Measurements from ENCODE around the gene ZNF280D.

Gene ZNF280D

DNA sequence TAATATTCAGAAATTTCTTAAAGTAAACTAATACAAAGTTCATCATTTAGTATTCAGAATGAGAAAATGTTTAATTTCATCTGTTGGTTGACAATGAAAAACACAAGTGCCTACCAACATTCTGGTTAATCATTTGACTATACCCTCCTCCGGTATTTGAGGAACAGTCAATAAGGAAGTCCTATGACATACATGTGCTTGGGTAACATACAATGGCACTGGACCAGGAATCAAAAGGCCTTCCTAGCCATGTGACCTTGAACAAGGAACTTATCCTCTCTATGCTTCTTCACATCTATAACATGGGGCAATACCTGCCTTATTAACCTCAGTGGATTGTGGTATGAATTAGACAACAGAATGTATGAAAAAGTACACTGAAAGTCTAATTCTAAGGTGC lies 65.8 kb downstream of the ZNF280D start:
- Mint-ChIP-seq H3K9me3 (no peaks in the 10 kb centered on the region), H3K4me1 (peaks cover 0 to 1% of the 10 kb centered on the region in 2 donors), H3K27me3 (no peaks in the 10 kb centered on the region), H3K36me3 (peaks cover 35 to 52% of the 10 kb centered on the region in 2 donors), H3K4me3 (no peak overlapping the region), H3K27ac (no peak overlapping the region)
- ATAC-seq (replicated peaks) (no peak), DNase-seq (no peak)

- peaks cover 40 to 53% of the 10 kb centered on the region in 2 donors for H3K36me3 Mint-ChIP-seq
- DNase-seq = no peak
- peaks cover 0 to 1% of the 10 kb centered on the region in 2 donors for H3K4me1 Mint-ChIP-seq
- H3K4me3 Mint-ChIP-seq = no peak overlapping the region
- no peaks in the 10 kb centered on the region for H3K27me3 Mint-ChIP-seq
- H3K9me3 Mint-ChIP-seq = no peaks in the 10 kb centered on the region
- H3K27ac Mint-ChIP-seq = no peak overlapping the region
- ATAC-seq (replicated peaks) = no peak
Observed at GRCh38 chr15:56660943-56661342, 72.4 kb downstream of the ZNF280D start.

- H3K27ac Mint-ChIP-seq = no peak overlapping the region
- no peak overlapping the region for H3K4me3 Mint-ChIP-seq
- peaks cover 0 to 1% of the 10 kb centered on the region in 2 donors for H3K4me1 Mint-ChIP-seq
- no peaks in the 10 kb centered on the region for H3K27me3 Mint-ChIP-seq
- DNase-seq = no peak
- H3K36me3 Mint-ChIP-seq = peaks cover 31 to 37% of the 10 kb centered on the region in 2 donors
- H3K9me3 Mint-ChIP-seq = no peaks in the 10 kb centered on the region
- no peak for ATAC-seq (replicated peaks)
Observed at GRCh38 chr15:56659197-56659596, 74.1 kb downstream of the ZNF280D start.

DNA sequence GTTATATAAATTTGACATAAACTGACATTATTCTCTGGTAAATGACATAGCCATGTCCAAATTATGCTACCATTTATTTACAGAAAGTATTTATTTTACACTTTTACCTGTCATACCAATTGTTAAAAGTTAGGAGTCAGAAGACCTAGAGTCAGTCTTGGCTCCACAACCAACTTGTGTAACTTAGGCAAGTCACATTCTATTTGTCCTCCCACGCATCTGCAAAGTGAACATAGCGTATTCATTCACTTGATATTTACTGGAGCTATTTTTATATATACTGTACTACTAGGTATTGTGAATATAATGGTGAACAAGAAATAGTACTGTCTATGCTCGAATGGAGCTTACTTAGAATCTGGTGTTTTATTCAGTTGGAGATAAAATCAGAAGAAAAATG lies 78.7 kb downstream of the ZNF280D start:
- no peak overlapping the region for H3K4me3 Mint-ChIP-seq
- H3K9me3 Mint-ChIP-seq = no peaks in the 10 kb centered on the region
- ATAC-seq (replicated peaks) (no peak), DNase-seq (no peak)
- no peaks in the 10 kb centered on the region for H3K27me3 Mint-ChIP-seq
- peaks cover 22 to 25% of the 10 kb centered on the region in 2 donors for H3K36me3 Mint-ChIP-seq
- H3K27ac Mint-ChIP-seq = no peak overlapping the region
- H3K4me1 Mint-ChIP-seq = no peaks in the 10 kb centered on the region

DNA sequence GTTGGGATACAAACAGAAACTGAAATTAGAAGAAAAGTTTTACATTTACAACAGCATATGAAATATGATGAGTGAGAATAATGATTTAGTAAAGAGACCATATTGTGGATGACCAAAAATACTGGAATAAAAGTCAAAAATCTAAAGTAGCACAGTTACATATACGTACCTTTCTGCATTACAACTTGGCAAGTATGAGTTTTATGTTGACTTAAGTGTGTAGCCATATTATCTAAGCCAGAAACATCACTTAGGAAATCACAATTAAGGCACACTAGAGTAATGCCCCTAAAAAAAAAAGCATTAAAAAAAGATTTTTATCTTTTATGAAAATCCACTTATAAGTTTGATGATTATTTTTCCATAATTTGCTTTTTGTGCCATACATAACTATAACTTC lies 79.1 kb downstream of the ZNF280D start:
- Mint-ChIP-seq H3K27ac (no peak overlapping the region), H3K4me1 (no peaks in the 10 kb centered on the region), H3K27me3 (no peaks in the 10 kb centered on the region), H3K36me3 (peaks cover 22 to 25% of the 10 kb centered on the region in 2 donors), H3K9me3 (no peaks in the 10 kb centered on the region), H3K4me3 (no peak overlapping the region)
- DNase-seq (no peak), ATAC-seq (replicated peaks) (no peak)

GRCh38 chr15:56653787-56654186 lies 79.5 kb downstream of the ZNF280D start:
- H3K36me3 Mint-ChIP-seq = peaks cover 22 to 26% of the 10 kb centered on the region in 2 donors
- H3K27me3 Mint-ChIP-seq = no peaks in the 10 kb centered on the region
- H3K27ac Mint-ChIP-seq = no peak overlapping the region
- H3K4me1 Mint-ChIP-seq = no peaks in the 10 kb centered on the region
- no peaks in the 10 kb centered on the region for H3K9me3 Mint-ChIP-seq
- DNase-seq (no peak), ATAC-seq (replicated peaks) (no peak)
- H3K4me3 Mint-ChIP-seq = no peak overlapping the region

- Mint-ChIP-seq H3K4me3 (no peak overlapping the region), H3K9me3 (no peaks in the 10 kb centered on the region)
- no peak for DNase-seq
Observed at GRCh38 chr15:56653107-56653506, 80.2 kb downstream of the ZNF280D start.

DNA sequence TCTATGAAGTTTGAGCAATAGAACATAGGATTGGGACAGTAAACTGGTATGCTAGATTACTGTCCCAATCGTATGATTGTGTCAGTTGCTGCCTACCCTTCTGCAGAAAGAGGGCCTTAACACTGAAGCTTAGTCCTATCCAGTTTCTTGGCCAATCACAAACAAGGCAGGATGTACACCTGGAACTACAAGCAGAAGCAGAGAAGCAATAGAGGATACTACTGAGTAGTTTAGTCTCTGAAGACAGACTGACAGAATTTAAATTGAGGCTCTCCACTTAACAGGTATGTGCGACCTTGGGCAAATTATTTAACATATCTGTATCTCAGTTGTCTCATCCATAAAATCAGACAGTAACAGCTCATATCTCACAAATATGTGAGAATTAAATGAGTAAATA lies 85.0 kb downstream of the ZNF280D start:
- Mint-ChIP-seq H3K9me3 (no peaks in the 10 kb centered on the region), H3K27me3 (no peaks in the 10 kb centered on the region), H3K27ac (no peak overlapping the region), H3K4me3 (no peak overlapping the region), H3K4me1 (no peaks in the 10 kb centered on the region), H3K36me3 (peaks cover 24 to 32% of the 10 kb centered on the region in 2 donors)
- DNase-seq (no peak), ATAC-seq (replicated peaks) (no peak)

More at GRCh38 chr15:56653107-56653506, 80.2 kb downstream of the ZNF280D start:
- peaks cover 24 to 30% of the 10 kb centered on the region in 2 donors for H3K36me3 Mint-ChIP-seq
- no peak overlapping the region for H3K27ac Mint-ChIP-seq
- no peaks in the 10 kb centered on the region for H3K4me1 Mint-ChIP-seq
- ATAC-seq (replicated peaks) = no peak
- H3K27me3 Mint-ChIP-seq = no peaks in the 10 kb centered on the region

GRCh38 chr15:56640549-56640948 lies 92.8 kb downstream of the ZNF280D start:
- Mint-ChIP-seq H3K27ac (no peak overlapping the region), H3K27me3 (no peaks in the 10 kb centered on the region), H3K4me3 (no peak overlapping the region), H3K9me3 (no peaks in the 10 kb centered on the region), H3K36me3 (peaks cover 10 to 17% of the 10 kb centered on the region in 2 donors), H3K4me1 (no peaks in the 10 kb centered on the region)
- ATAC-seq (replicated peaks) (no peak), DNase-seq (no peak)

GRCh38 chr15:56640127-56640526 lies 93.2 kb downstream of the ZNF280D start:
- Mint-ChIP-seq H3K27me3 (no peaks in the 10 kb centered on the region), H3K4me1 (no peaks in the 10 kb centered on the region), H3K4me3 (no peak overlapping the region), H3K36me3 (peaks cover 8 to 17% of the 10 kb centered on the region in 2 donors), H3K27ac (no peak overlapping the region), H3K9me3 (no peaks in the 10 kb centered on the region)
- DNase-seq (no peak), ATAC-seq (replicated peaks) (no peak)

GRCh38 chr15:56639631-56640030 lies 93.7 kb downstream of the ZNF280D start:
- ATAC-seq (replicated peaks) (no peak), DNase-seq (no peak)
- H3K27me3 Mint-ChIP-seq = no peaks in the 10 kb centered on the region
- no peak overlapping the region for H3K4me3 Mint-ChIP-seq
- H3K36me3 Mint-ChIP-seq = peaks cover 8 to 17% of the 10 kb centered on the region in 2 donors
- no peak overlapping the region for H3K27ac Mint-ChIP-seq
- no peaks in the 10 kb centered on the region for H3K9me3 Mint-ChIP-seq
- H3K4me1 Mint-ChIP-seq = no peaks in the 10 kb centered on the region

DNA sequence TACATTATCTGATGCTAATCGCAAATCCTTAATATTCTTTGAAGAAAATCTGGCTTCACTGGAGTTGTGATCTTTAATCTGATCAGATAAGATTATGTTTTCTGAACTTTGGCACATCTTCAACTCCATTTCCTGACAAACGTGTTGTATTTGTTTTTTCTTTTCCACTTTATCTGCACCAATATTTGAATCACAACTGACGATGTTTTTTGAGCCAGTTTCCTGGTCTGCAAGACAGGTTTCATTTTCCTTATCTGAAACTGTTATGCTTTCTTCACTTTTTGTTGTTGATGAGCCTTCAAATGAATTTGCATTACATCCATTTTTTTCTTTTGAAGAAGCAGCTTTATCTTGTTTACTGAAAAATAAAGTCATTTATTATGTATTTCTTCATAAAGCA lies 101.5 kb downstream of the ZNF280D start:
- no peak for DNase-seq
- Mint-ChIP-seq H3K27me3 (no peaks in the 10 kb centered on the region), H3K36me3 (peaks cover 2 to 11% of the 10 kb centered on the region in 2 donors), H3K9me3 (no peaks in the 10 kb centered on the region), H3K4me1 (no peaks in the 10 kb centered on the region), H3K4me3 (no peak overlapping the region), H3K27ac (no peak overlapping the region)
- ATAC-seq (replicated peaks) = no peak

GRCh38 chr15:56628893-56629532 lies 104.3 kb downstream of the ZNF280D start:
- DNase-seq (no peak), ATAC-seq (replicated peaks) (no peak)
- no peaks in the 10 kb centered on the region for H3K9me3 Mint-ChIP-seq
- no peak overlapping the region for H3K27ac Mint-ChIP-seq
- peaks cover 0 to 8% of the 10 kb centered on the region in 2 donors for H3K36me3 Mint-ChIP-seq
- H3K27me3 Mint-ChIP-seq = no peaks in the 10 kb centered on the region
- no peak overlapping the region for H3K4me3 Mint-ChIP-seq
- H3K4me1 Mint-ChIP-seq = no peaks in the 10 kb centered on the region

DNA sequence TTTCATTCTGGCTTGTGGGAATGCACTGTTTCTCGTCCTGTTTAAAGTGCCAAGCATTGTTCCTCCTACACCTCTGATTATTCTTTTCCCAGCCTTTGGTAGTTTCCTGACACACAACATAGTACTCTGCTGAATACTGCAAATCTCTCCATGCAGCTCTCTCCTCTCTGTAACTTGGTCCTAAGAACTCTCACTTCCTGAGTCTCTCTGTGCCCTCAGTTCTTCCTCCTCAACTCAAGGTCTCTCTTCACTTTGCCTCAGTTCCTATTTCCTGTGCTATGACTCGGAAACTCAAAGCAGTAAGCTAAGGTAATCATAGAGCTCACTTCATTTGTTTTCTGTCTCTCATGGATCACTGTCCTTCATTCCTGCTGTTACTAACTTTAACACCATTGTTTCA lies 113.4 kb downstream of the ZNF280D start:
- peaks cover 0 to 6% of the 10 kb centered on the region in 2 donors for H3K4me1 Mint-ChIP-seq
- no peak for DNase-seq
- no peak overlapping the region for H3K27ac Mint-ChIP-seq
- peaks cover 0 to 5% of the 10 kb centered on the region in 2 donors for H3K36me3 Mint-ChIP-seq
- peaks cover 0 to 4% of the 10 kb centered on the region in 2 donors for H3K9me3 Mint-ChIP-seq
- H3K4me3 Mint-ChIP-seq = no peak overlapping the region
- H3K27me3 Mint-ChIP-seq = no peaks in the 10 kb centered on the region
- peak in 1 of 2 donors; percentile 51 for ATAC-seq (replicated peaks)

GRCh38 chr15:56617628-56618027 lies 115.7 kb downstream of the ZNF280D start:
- Mint-ChIP-seq H3K36me3 (peaks cover 3 to 5% of the 10 kb centered on the region in 2 donors), H3K27me3 (peaks cover 0 to 4% of the 10 kb centered on the region in 2 donors), H3K4me1 (peaks cover 0 to 6% of the 10 kb centered on the region in 2 donors), H3K9me3 (peaks cover 0 to 4% of the 10 kb centered on the region in 2 donors), H3K27ac (no peak overlapping the region), H3K4me3 (no peak overlapping the region)
- ATAC-seq (replicated peaks) = no peak
- DNase-seq = no peak
